ENCODE measurements around the gene EHD4.

Gene EHD4

DNA sequence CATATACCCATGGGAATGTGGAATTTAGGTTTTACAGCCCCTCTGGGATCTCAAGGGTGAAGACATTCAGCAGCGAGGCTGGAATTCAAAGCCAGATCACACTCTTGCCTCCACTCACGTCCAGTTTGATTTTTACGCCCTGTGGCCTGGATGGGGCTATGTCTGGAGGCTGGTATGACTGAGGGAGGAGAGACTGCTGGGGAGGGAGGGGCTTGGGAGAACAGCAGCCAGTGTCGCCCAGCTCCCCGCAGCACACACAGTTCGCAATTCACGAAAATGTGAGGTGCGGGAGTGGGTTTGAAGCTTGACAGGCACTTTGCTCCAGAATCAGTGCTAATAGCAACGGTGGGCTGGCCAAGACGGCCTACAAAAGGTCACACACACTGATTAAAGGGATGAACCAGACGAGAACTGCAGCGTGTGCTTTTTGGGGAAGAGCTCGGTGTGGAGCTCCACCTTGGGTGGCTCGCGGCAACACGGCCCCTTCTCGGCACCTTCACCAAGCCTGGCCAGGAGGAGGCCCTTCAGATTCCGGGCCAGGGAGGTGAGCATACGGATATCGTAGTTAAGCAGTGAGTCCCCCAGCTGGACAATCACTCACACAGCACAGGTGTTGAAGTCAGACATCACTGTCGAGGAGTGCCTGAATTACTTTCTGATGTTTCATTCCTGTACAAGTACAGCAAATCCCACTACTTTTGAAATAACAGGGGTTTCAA, 16.4 kb downstream of the EHD4 start:
- FAIRE-seq (no peak), DNase-seq (ENCODE audit: insufficient read length, low spot score) (no peak)
- TF ChIP-seq CTCF (IDR thresholded peaks at IDR 0.05; ENCODE audit: insufficient read depth, missing control alignments), result no peak

DNA sequence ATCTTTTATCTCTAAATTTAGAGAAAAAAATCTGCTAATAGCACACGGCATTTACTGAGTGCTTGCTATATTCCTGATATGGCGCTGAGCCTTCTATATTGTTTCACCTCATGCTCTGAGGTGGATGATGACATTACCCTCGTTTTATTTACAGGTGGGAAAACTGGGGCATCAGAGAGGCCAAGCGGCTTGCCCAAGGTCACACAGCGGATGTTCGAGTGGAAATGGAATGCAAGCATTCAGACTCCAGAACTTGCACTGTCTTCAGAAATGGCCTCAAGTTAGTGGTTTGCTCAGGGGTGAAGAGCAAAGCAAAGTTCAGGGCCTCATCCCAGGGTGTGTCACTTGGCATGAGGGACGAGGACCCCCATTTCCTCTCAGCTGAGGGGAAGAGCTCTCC, 17.3 kb downstream of the EHD4 start:
- FAIRE-seq (no peak), DNase-seq (ENCODE audit: insufficient read length, low spot score) (no peak)
- TF ChIP-seq CTCF (IDR thresholded peaks at IDR 0.05; ENCODE audit: insufficient read depth, missing control alignments), result no peak

GRCh38 chr15:41954036-41954435, 18.3 kb downstream of the EHD4 start:
- no peak for FAIRE-seq
- no peak for DNase-seq (ENCODE audit: insufficient read length, low spot score)

GRCh38 chr15:41952013-41952563, 20.3 kb downstream of the EHD4 start:
- no peak for TF ChIP-seq CTCF (IDR thresholded peaks at IDR 0.05; ENCODE audit: insufficient read depth, missing control alignments)
- FAIRE-seq (no peak), DNase-seq (ENCODE audit: insufficient read length, low spot score) (no peak)

More at GRCh38 chr15:41954036-41954435, 18.3 kb downstream of the EHD4 start:
- no peak for TF ChIP-seq CTCF (IDR thresholded peaks at IDR 0.05; ENCODE audit: insufficient read depth, missing control alignments)

DNA sequence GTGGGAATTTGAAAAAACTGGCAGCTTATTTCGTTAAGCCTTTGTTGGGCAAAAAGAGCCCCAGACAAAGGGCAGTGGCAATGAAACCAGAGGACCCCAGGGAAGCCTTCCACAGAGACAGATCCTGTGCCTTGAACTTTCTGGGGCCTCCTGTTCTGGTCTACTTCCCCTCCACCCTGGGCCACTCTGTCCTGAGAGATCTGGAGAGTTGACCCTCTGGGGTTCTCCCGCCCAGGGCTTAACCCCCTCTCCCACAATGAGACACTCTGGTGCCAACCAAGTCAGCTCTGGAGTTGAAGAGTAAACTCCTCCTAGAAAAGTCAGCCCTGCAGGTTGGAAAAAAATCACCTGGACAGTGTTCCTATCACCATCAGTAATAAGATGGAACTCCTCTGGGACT, 20.8 kb downstream of the EHD4 start:
- TF ChIP-seq CTCF (IDR thresholded peaks at IDR 0.05; ENCODE audit: insufficient read depth, missing control alignments), result no peak
- DNase-seq (ENCODE audit: insufficient read length, low spot score) (no peak), FAIRE-seq (no peak)

GRCh38 chr15:41950489-41950888, 21.9 kb downstream of the EHD4 start:
- no peak for DNase-seq (ENCODE audit: insufficient read length, low spot score)
- no peak for TF ChIP-seq CTCF (IDR thresholded peaks at IDR 0.05; ENCODE audit: insufficient read depth, missing control alignments)
- no peak for FAIRE-seq

GRCh38 chr15:41950127-41950483, 22.3 kb downstream of the EHD4 start:
- DNase-seq (ENCODE audit: insufficient read length, low spot score) (no peak), FAIRE-seq (no peak)
- TF ChIP-seq CTCF (IDR thresholded peaks at IDR 0.05; ENCODE audit: insufficient read depth, missing control alignments), result no peak
